Activated naive CD8-positive, alpha-beta T cell treated with anti-CD3 and anti-CD28 coated beads, Interleukin-2, amount 10 ng/mL, durations not matched to agents 7 days and 5 days (primary cell): ENCODE results near the gene KPNA1. TPM values are rescaled to one million over a fixed set of nuclear protein-coding genes. Genes with fewer than 3 reads are reported as not detected.

ENCODE experiments used
- ATAC-seq: fragments of 150-1000 bp; cut with Tn5 transposase; one replicate; pipeline ENCODE4 v1.10.0; 2021; ENCODE audit warnings: low read depth, moderate library complexity
- POLR2A ChIA-PET: fragments of 350-600 bp; sonication (Branson Sonifier 250); formaldehyde crosslinking; loops from one replicate; lab custom pipeline; 2021; ENCODE audit warnings: antibody characterized with exemption; lab: Charles Lee
- DNase-seq: peaks from one replicate; pipeline ENCODE4 v3.0.0; 2021
- H3K27ac Mint-ChIP-seq: one replicate; pipeline ENCODE4 v1.8.0; 2022; ENCODE audit warnings: mild to moderate bottlenecking, mixed read lengths
- H3K27me3 Mint-ChIP-seq: one replicate; pipeline ENCODE4 v1.8.0; 2022; ENCODE audit warnings: mild to moderate bottlenecking, moderate library complexity, mixed read lengths
- H3K36me3 Mint-ChIP-seq: one replicate; pipeline ENCODE4 v1.8.0; 2021; ENCODE audit warnings: mild to moderate bottlenecking, mixed read lengths
- H3K4me1 Mint-ChIP-seq: one replicate; pipeline ENCODE4 v1.8.0; 2021; ENCODE audit warnings: mixed read lengths
- H3K4me3 Mint-ChIP-seq: one replicate; pipeline ENCODE4 v1.8.0; 2022; ENCODE audit warnings: mild to moderate bottlenecking, moderate library complexity, mixed read lengths
- H3K9me3 Mint-ChIP-seq: one replicate; pipeline ENCODE4 v1.8.0; 2021; ENCODE audit warnings: mixed read lengths
- total RNA-seq, 2 experiments: library from RNA; stranded (reverse); gene quantifications; one replicate each; pipeline ENCODE4 v1.2.3, GENCODE V29; 2021

Gene KPNA1
- total RNA-seq, 2 experiments from 2014 or later = 53.8 to 60.6 TPM

GRCh38 chr3:122374034-122374433, 140.7 kb downstream of the KPNA1 start:
- Mint-ChIP-seq H3K36me3 (peaks cover 18% of the 10 kb centered on the region), H3K27ac (no peak overlapping the region), H3K4me3 (no peak overlapping the region), H3K27me3 (no peaks in the 10 kb centered on the region), H3K4me1 (peaks cover 7% of the 10 kb centered on the region), H3K9me3 (no peaks in the 10 kb centered on the region)
- DNase-seq = no peak
- POLR2A ChIA-PET = no interaction called here
- ATAC-seq = no peak

Other genes starting within 250 kb of the KPNA1 start
- gene CSTA, start 189.7 kb downstream of the KPNA1 start, total RNA-seq = not detected
- gene MIX23, start 131.7 kb downstream of the KPNA1 start, total RNA-seq = 10 to 100 TPM; 33.6 to 34.4 TPM
- gene FAM162A, start 130.8 kb downstream of the KPNA1 start, total RNA-seq = 100 to 1,000 TPM; 122 to 123 TPM
- 1 to 10 TPM; 6.6 to 7.6 TPM for gene WDR5B, start 98.9 kb downstream of the KPNA1 start, total RNA-seq
- gene PARP9, start 49.4 kb upstream of the KPNA1 start, total RNA-seq = 100 to 1,000 TPM; 107 to 114 TPM
- gene DTX3L, start 49.4 kb upstream of the KPNA1 start, total RNA-seq = 100 to 1,000 TPM; 116 to 117 TPM
- gene PARP15, start 62.7 kb upstream of the KPNA1 start, total RNA-seq = 10 to 100 TPM; 49.1 to 52.8 TPM
- gene PARP14, start 165.9 kb upstream of the KPNA1 start, total RNA-seq = 100 to 1,000 TPM; 128 to 129 TPM